OCI-LY1 (cell line): ENCODE results near the gene LONP1.

ENCODE experiments used
- H2AFZ ChIP-seq: fragments of 200-600 bp; sonication (generic), shearing (Covaris generic); 2 replicates; pipeline ENCODE4 v1.6.0; 2014; ENCODE audit warnings: antibody characterized with exemption, mild to moderate bottlenecking, low read length
- H3F3A ChIP-seq: fragments of 200-600 bp; sonication (generic), shearing (Covaris generic); 2 replicates; pipeline ENCODE4 v1.6.0; 2014; ENCODE audit warnings: mild to moderate bottlenecking, antibody characterized with exemption, low read length, moderate library complexity; ENCODE audit not compliant: insufficient read depth
- H3K27ac ChIP-seq: fragments of 200-600 bp; sonication (generic); 2 replicates; pipeline ENCODE4 v1.5.1; 2014; ENCODE audit warnings: low read length, mixed run types, mild to moderate bottlenecking, low read depth; ENCODE audit not compliant: poor library complexity, severe bottlenecking
- H3K27me3 ChIP-seq: fragments of 200-600 bp; sonication (generic); 2 replicates; pipeline ENCODE4 v1.6.0; 2014; ENCODE audit warnings: antibody characterized with exemption, mild to moderate bottlenecking, low read length, moderate library complexity; ENCODE audit not compliant: insufficient read depth
- H3K36me3 ChIP-seq: fragments of 200-600 bp; sonication (generic); 2 replicates; pipeline ENCODE4 v1.6.1; 2014; ENCODE audit warnings: mild to moderate bottlenecking, antibody characterized with exemption, low read length, moderate library complexity, mixed read lengths; ENCODE audit not compliant: insufficient read depth
- H3K4me1 ChIP-seq: fragments of 200-600 bp; sonication (generic); 2 replicates; pipeline ENCODE4 v1.5.1; 2014; ENCODE audit warnings: mild to moderate bottlenecking, low read length, moderate library complexity; ENCODE audit not compliant: insufficient read depth, severe bottlenecking
- H3K4me2 ChIP-seq: fragments of 200-600 bp; sonication (generic), shearing (Covaris generic); 2 replicates; pipeline ENCODE4 v1.6.1; 2014; ENCODE audit warnings: low read length
- H3K4me3 ChIP-seq: fragments of 200-600 bp; sonication (generic); 2 replicates; pipeline ENCODE4 v1.5.1; 2014; ENCODE audit warnings: low read length, low read depth, mild to moderate bottlenecking, mixed read lengths; ENCODE audit not compliant: poor library complexity, severe bottlenecking
- H3K79me2 ChIP-seq: fragments of 200-600 bp; shearing (Covaris generic); 2 replicates; pipeline ENCODE4 v1.6.1; 2016; ENCODE audit warnings: mixed run types, low read length, mixed read lengths; ENCODE audit not compliant: insufficient read depth
- H3K9ac ChIP-seq: fragments of 200-600 bp; sonication (generic), shearing (Covaris generic); 2 replicates; pipeline ENCODE4 v1.6.1; 2014; ENCODE audit warnings: mild to moderate bottlenecking, low read length, mixed read lengths
- H3K9me2 ChIP-seq: fragments of 200-600 bp; sonication (generic), shearing (Covaris generic); 2 replicates; pipeline ENCODE4 v1.6.1; 2014; ENCODE audit warnings: low read depth, mild to moderate bottlenecking, low read length, mixed read lengths
- H3K9me3 ChIP-seq: fragments of 200-600 bp; shearing (Covaris generic); 2 replicates; pipeline ENCODE4 v1.6.1; 2014; ENCODE audit warnings: low read length, mixed read lengths
- H4K20me1 ChIP-seq: fragments of 200-600 bp; sonication (generic), shearing (Covaris generic); 2 replicates; pipeline ENCODE4 v1.6.0; 2016; ENCODE audit warnings: mild to moderate bottlenecking, low read length; ENCODE audit not compliant: insufficient read depth
- EZH2 ChIP-seq: fragments of 200-600 bp; sonication (generic), shearing (Covaris generic); IDR thresholded peaks from 2 replicates; pipeline ENCODE4 v1.8.0; 2017; ENCODE audit warnings: borderline replicate concordance, mixed run types, mild to moderate bottlenecking, antibody characterized with exemption, low read length, moderate library complexity, mixed read lengths
- TF ChIP-seq, protein P1 (sequence below): fragments of 200-600 bp; sonication (generic), shearing (Covaris generic); IDR thresholded peaks from 2 replicates; pipeline ENCODE4 v1.5.1; 2017; ENCODE audit warnings: mild to moderate bottlenecking, antibody characterized with exemption, low read length, moderate library complexity, mixed read lengths

The LONP1 gene

GRCh38 chr19:5697022-5697889 is 22.7 kb downstream of the LONP1 start:
- Histone ChIP-seq H3K4me1 (peaks cover 44% of the 10 kb centered on the region), H3K9me3 (no peaks in the 10 kb centered on the region), H3K79me2 (peaks cover 11% of the 10 kb centered on the region; the same call in 1 of the 2 replicates), H3K27me3 (no peaks in the 10 kb centered on the region), H2AFZ (no peak overlapping the region), H3F3A (no peaks in the 10 kb centered on the region), H3K36me3 (peaks cover 84% of the 10 kb centered on the region), H3K9me2 (no peaks in the 10 kb centered on the region), H3K4me3 (no peak overlapping the region), H4K20me1 (no peaks in the 10 kb centered on the region), H3K4me2 (no peak overlapping the region), H3K9ac (no peak overlapping the region), H3K27ac (peak overlapping the region; percentile 41)
- no peak for TF ChIP-seq EZH2
- TF ChIP-seq, protein P1, sequence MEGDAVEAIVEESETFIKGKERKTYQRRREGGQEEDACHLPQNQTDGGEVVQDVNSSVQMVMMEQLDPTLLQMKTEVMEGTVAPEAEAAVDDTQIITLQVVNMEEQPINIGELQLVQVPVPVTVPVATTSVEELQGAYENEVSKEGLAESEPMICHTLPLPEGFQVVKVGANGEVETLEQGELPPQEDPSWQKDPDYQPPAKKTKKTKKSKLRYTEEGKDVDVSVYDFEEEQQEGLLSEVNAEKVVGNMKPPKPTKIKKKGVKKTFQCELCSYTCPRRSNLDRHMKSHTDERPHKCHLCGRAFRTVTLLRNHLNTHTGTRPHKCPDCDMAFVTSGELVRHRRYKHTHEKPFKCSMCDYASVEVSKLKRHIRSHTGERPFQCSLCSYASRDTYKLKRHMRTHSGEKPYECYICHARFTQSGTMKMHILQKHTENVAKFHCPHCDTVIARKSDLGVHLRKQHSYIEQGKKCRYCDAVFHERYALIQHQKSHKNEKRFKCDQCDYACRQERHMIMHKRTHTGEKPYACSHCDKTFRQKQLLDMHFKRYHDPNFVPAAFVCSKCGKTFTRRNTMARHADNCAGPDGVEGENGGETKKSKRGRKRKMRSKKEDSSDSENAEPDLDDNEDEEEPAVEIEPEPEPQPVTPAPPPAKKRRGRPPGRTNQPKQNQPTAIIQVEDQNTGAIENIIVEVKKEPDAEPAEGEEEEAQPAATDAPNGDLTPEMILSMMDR: no peak

DNA sequence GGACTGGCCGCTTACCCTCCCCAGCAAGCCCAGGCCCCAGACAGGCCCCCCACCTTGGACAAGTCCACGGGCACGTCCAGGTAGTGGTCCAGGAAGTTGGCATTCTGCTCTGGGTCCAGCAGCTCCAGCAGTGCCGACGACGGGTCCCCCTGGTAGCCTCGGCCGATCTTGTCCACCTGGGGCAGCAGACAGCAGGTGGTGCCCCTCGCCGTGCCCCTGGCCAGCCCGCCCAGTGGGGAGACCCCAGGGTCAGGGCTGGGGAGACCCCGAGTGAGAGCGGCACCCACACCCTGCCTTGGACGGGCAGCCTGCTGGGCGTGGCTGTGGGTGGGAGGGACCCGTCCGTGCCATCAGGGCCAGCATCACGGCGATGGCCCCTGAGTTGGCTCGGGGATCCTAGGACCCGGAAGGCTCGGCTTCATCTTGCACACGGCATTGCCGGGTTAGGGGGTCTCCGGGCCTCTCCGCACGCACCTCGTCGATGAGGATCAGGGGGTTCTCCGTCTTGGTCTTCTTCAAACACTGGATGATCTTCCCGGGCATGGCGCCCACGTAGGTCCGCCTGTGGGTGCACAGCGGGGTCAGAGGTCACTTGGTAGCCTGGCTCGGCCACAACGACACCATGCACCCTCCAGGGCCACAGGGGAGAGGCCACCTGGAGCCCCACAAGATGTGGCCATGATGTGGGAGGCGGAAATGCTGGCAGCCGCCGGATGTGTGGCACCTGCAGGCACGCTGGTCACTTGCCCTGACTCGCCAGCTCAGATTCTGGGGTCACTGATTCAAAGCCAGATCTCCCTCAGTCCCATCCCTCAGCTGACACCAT is 23.5 kb downstream of the LONP1 start:
- H3K4me3 ChIP-seq: no peak overlapping the region
- H3K4me1 ChIP-seq: peaks cover 51% of the 10 kb centered on the region
- H3K27me3 ChIP-seq: no peaks in the 10 kb centered on the region
- peak overlapping the region; percentile 73 for H3K27ac ChIP-seq
- H3K9me2 ChIP-seq: no peaks in the 10 kb centered on the region
- no peaks in the 10 kb centered on the region for H4K20me1 ChIP-seq
- peaks cover 88% of the 10 kb centered on the region for H3K36me3 ChIP-seq
- no peak overlapping the region for H2AFZ ChIP-seq
- H3K79me2 ChIP-seq: peaks cover 19% of the 10 kb centered on the region
- H3K9me3 ChIP-seq: no peaks in the 10 kb centered on the region
- no peak overlapping the region for H3K9ac ChIP-seq
- H3K4me2 ChIP-seq: no peak overlapping the region
- TF ChIP-seq, protein P1: no peak
- no peak for TF ChIP-seq EZH2
- H3F3A ChIP-seq: no peaks in the 10 kb centered on the region

DNA sequence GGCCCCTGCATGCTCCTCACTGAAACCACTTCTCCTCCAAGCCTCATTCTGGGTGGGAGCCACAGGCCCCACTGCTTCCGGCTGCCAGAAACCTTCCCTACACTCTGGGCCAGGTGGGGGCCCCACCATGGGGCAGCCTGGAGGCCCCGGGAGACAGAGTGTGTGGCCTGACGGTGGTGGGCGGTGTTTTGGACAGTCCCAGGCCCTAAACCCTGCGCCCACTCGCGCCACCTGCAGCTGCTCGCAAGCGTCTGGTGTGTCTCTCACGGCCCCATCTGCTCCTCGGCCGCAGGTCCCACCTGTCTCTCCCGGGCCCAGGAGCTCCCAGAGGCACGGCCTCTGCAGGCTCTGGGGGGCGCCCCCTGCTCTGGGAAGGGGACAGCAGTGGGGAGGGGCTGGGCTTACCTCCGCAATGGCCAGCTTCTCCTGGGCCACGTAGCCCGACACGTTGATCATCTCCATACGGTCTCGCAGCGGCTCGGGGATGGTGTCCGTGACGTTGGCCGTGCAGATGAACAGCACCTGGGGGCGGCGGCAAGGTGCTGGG is 24.2 kb downstream of the LONP1 start:
- peaks cover 51% of the 10 kb centered on the region for H3K4me1 ChIP-seq
- no peak overlapping the region for H2AFZ ChIP-seq
- H3K9me2 ChIP-seq: no peaks in the 10 kb centered on the region
- peaks cover 26% of the 10 kb centered on the region for H3K79me2 ChIP-seq
- peak overlapping the region; percentile 73 for H3K27ac ChIP-seq
- H3K27me3 ChIP-seq: no peaks in the 10 kb centered on the region
- H3K36me3 ChIP-seq: peaks cover 88% of the 10 kb centered on the region
- no peaks in the 10 kb centered on the region for H3K9me3 ChIP-seq
- H4K20me1 ChIP-seq: no peaks in the 10 kb centered on the region
- no peak overlapping the region; the same call in 1 of the 2 replicates for H3K9ac ChIP-seq
- TF ChIP-seq, protein P1: no peak
- TF ChIP-seq EZH2: no peak
- no peak overlapping the region for H3K4me2 ChIP-seq
- no peaks in the 10 kb centered on the region for H3F3A ChIP-seq
- H3K4me3 ChIP-seq: no peak overlapping the region
